Suprapubic skin (tissue), 4 donors: ENCODE results near the gene RBM27. TPM values are rescaled to one million over a fixed set of nuclear protein-coding genes. Genes with fewer than 3 reads are reported as not detected.

ENCODE experiments used
- DNase-seq, 2 donors: peaks; one replicate each; pipeline ENCODE4 v3.0.0-alpha.2; 2019; ENCODE audit warnings: low spot score in 2 of 2
- H3K27ac ChIP-seq: fragments of 200-600 bp; sonication (generic); one replicate; pipeline ENCODE4 v1.5.1; 2019
- H3K27me3 ChIP-seq: fragments of 200-600 bp; sonication (generic); one replicate; pipeline ENCODE4 v1.5.1; 2019
- H3K36me3 ChIP-seq: fragments of 200-600 bp; sonication (generic); one replicate; pipeline ENCODE4 v1.5.1; 2019
- H3K4me1 ChIP-seq: fragments of 200-600 bp; sonication (generic); one replicate; pipeline ENCODE4 v1.5.1; 2019
- H3K4me3 ChIP-seq: fragments of 200-600 bp; sonication (generic); one replicate; pipeline ENCODE4 v1.5.1; 2019; ENCODE audit warnings: mild to moderate bottlenecking
- H3K9me3 ChIP-seq: fragments of 200-600 bp; sonication (generic); one replicate; pipeline ENCODE4 v1.5.1; 2019
- EP300 ChIP-seq: sonication (generic); formaldehyde crosslinking; IDR thresholded peaks from one replicate; pipeline ENCODE4 v1.6.1; 2017; ENCODE audit warnings: antibody characterized with exemption
- POLR2A ChIP-seq, 2 donors: fragments of 450-650 bp; IDR thresholded peaks; one replicate each; pipeline ENCODE4 v1.6.1; 2017; ENCODE audit warnings: antibody characterized with exemption in 2 of 2, mild to moderate bottlenecking in 2 of 2, moderate library complexity in 2 of 2
- POLR2AphosphoS5 ChIP-seq, 3 donors: sonication (generic); formaldehyde crosslinking; IDR thresholded peaks; one replicate each; pipeline ENCODE4 v1.6.1; 2017; ENCODE audit warnings: antibody characterized with exemption in 3 of 3
- WGBS: methylation state at CpG from one replicate; pipeline ENCODE4 v1.1.5; 2018; 5-methylcytosine and 5-hydroxymethylcytosine counted together
- total RNA-seq, 4 donors: library from RNA; depleted of rRNA; stranded (reverse); fragments of >200 nt; gene quantifications; one replicate each; pipeline ENCODE4 v1.1.0, GENCODE V29; 2016
- TF ChIP-seq, protein P1 (sequence below), 2 donors: fragments of 200-600 bp in 1 of 2; fragments of 450-650 bp in 1 of 2; sonication (generic) in 1 of 2; IDR thresholded peaks; one replicate each; pipeline ENCODE4 v1.5.1; 2016 to 2019; ENCODE audit warnings: antibody characterized with exemption in 2 of 2, mild to moderate bottlenecking in 1 of 2, moderate library complexity in 1 of 2

RBM27 gene
- total RNA-seq, 4 donors from 2014 or later, result 19.4 to 47.6 (median 22.2) TPM

- Histone ChIP-seq H3K4me1 (no peaks in the 10 kb centered on the region), H3K36me3 (peaks cover 30% of the 10 kb centered on the region), H3K27me3 (no peaks in the 10 kb centered on the region), H3K9me3 (no peaks in the 10 kb centered on the region), H3K4me3 (no peak overlapping the region), H3K27ac (no peak overlapping the region)
- DNase-seq, result no peak
- TF ChIP-seq POLR2AphosphoS5 (IDR thresholded peaks at IDR 0.05) (no peak), EP300 (no peak), POLR2A (IDR thresholded peaks at IDR 0.05) (no peak)
- TF ChIP-seq, protein P1, sequence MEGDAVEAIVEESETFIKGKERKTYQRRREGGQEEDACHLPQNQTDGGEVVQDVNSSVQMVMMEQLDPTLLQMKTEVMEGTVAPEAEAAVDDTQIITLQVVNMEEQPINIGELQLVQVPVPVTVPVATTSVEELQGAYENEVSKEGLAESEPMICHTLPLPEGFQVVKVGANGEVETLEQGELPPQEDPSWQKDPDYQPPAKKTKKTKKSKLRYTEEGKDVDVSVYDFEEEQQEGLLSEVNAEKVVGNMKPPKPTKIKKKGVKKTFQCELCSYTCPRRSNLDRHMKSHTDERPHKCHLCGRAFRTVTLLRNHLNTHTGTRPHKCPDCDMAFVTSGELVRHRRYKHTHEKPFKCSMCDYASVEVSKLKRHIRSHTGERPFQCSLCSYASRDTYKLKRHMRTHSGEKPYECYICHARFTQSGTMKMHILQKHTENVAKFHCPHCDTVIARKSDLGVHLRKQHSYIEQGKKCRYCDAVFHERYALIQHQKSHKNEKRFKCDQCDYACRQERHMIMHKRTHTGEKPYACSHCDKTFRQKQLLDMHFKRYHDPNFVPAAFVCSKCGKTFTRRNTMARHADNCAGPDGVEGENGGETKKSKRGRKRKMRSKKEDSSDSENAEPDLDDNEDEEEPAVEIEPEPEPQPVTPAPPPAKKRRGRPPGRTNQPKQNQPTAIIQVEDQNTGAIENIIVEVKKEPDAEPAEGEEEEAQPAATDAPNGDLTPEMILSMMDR (IDR thresholded peaks at IDR 0.05), result no peak
These were observed 15.8 kb downstream of the RBM27 start for GRCh38 chr5:146219243-146219642.

DNA sequence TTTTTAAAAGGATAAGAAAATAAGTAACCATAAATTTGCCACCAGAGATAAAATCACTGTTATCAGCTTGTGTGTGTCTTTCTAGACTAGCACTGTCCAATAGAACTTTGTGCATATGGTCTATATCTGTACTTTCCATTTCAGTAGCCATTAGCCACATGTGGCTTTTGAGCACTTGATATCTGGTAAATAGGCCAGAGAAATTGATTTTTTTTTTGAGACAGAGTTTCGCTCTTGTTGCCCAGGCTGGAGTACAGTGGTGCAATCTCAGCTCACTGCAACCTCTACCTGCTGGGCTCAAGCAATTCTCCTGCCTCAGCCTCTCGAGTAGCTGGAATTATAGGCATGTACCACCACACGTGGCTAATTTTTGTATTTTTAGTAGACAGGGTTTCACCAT lies 17.8 kb downstream of the RBM27 start:
- H3K4me1 ChIP-seq, result no peaks in the 10 kb centered on the region
- H3K36me3 ChIP-seq, result peaks cover 39% of the 10 kb centered on the region
- no peak overlapping the region for H3K27ac ChIP-seq
- no peaks in the 10 kb centered on the region for H3K27me3 ChIP-seq
- 86% methylated on average over 3 of the region's 3 CpGs for WGBS
- no peak for DNase-seq
- TF ChIP-seq, protein P1 (IDR thresholded peaks at IDR 0.05), result no peak
- no peak for TF ChIP-seq POLR2AphosphoS5 (IDR thresholded peaks at IDR 0.05)
- no peak for TF ChIP-seq POLR2A (IDR thresholded peaks at IDR 0.05)
- no peak for TF ChIP-seq EP300
- H3K9me3 ChIP-seq, result no peaks in the 10 kb centered on the region
- H3K4me3 ChIP-seq, result no peak overlapping the region

GRCh38 chr5:146222005-146222404 lies 18.6 kb downstream of the RBM27 start:
- DNase-seq, result no peak
- WGBS, result 89% methylated on average over 1 of the region's 1 CpG
- TF ChIP-seq POLR2A (IDR thresholded peaks at IDR 0.05) (no peak), POLR2AphosphoS5 (IDR thresholded peaks at IDR 0.05) (no peak), EP300 (no peak)
- TF ChIP-seq, protein P1 (IDR thresholded peaks at IDR 0.05), result no peak
- no peaks in the 10 kb centered on the region for H3K9me3 ChIP-seq
- H3K27ac ChIP-seq, result no peak overlapping the region
- H3K27me3 ChIP-seq, result no peaks in the 10 kb centered on the region
- H3K4me3 ChIP-seq, result no peak overlapping the region
- peaks cover 41% of the 10 kb centered on the region for H3K36me3 ChIP-seq
- no peaks in the 10 kb centered on the region for H3K4me1 ChIP-seq

DNA sequence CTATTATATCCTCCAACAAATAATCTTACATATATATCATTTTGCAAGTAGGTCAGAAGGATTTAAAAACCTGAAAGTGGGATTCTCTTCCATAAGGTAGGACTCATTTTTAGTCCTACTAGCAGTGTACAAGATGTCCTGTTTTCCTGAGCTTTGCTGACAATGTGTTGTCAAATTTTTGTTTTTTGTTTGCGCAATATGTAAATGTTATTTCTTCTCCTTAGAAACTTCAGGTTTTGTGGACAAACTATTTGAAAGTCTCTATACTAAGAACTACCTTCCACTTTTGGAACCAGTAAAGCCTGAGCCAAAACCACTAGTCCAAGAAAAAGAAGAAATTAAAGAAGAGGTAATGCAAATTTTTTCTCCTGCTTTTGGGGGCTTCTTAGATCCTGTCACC lies 19.8 kb downstream of the RBM27 start:
- H3K27me3 ChIP-seq, result no peaks in the 10 kb centered on the region
- H3K4me1 ChIP-seq, result no peaks in the 10 kb centered on the region
- peaks cover 46% of the 10 kb centered on the region for H3K36me3 ChIP-seq
- H3K4me3 ChIP-seq, result no peak overlapping the region
- DNase-seq, result no peak
- WGBS, result 95% methylated on average over 1 of the region's 1 CpG
- no peaks in the 10 kb centered on the region for H3K9me3 ChIP-seq
- no peak for TF ChIP-seq EP300
- no peak for TF ChIP-seq POLR2A (IDR thresholded peaks at IDR 0.05)
- TF ChIP-seq POLR2AphosphoS5 (IDR thresholded peaks at IDR 0.05), result no peak
- TF ChIP-seq, protein P1 (IDR thresholded peaks at IDR 0.05), result no peak
- H3K27ac ChIP-seq, result no peak overlapping the region

- Histone ChIP-seq H3K9me3 (no peaks in the 10 kb centered on the region), H3K4me3 (no peak overlapping the region), H3K27ac (no peak overlapping the region), H3K36me3 (peaks cover 71% of the 10 kb centered on the region), H3K4me1 (no peaks in the 10 kb centered on the region), H3K27me3 (no peaks in the 10 kb centered on the region)
- no peak for DNase-seq
- TF ChIP-seq EP300 (no peak), POLR2AphosphoS5 (IDR thresholded peaks at IDR 0.05) (no peak), POLR2A (IDR thresholded peaks at IDR 0.05) (no peak)
- TF ChIP-seq, protein P1 (IDR thresholded peaks at IDR 0.05), result no peak
These were observed 25.8 kb downstream of the RBM27 start for GRCh38 chr5:146229222-146229621.
